Neutrophil (primary cell): ENCODE data around the gene MDC1.

ENCODE experiments used
- H3K27ac ChIP-seq: fragments of 200-600 bp; sonication (generic); 2 replicates; pipeline ENCODE4 v1.5.1; 2016; ENCODE audit warnings: mild to moderate bottlenecking, moderate library complexity
- H3K27me3 ChIP-seq: fragments of 200-600 bp; sonication (generic); 2 replicates; pipeline ENCODE4 v1.6.0; 2016; ENCODE audit warnings: mild to moderate bottlenecking
- H3K36me3 ChIP-seq: fragments of 200-600 bp; sonication (generic); 2 replicates; pipeline ENCODE4 v1.5.1; 2017
- H3K4me1 ChIP-seq, 2 experiments: fragments of 200-600 bp in 1 of 2; sonication (generic) in 1 of 2; 1 replicate in 1 of 2; 2 replicates in 1 of 2; pipeline versions ENCODE4 v1.5.1 to v1.6.1; 2013 to 2016; ENCODE audit warnings: low read depth in 1 of 2, low read length in 1 of 2, mild to moderate bottlenecking in 1 of 2, moderate library complexity in 1 of 2; ENCODE audit not compliant: control insufficient read depth in 1 of 2, insufficient read depth in 1 of 2
- H3K4me3 ChIP-seq, 2 experiments: fragments of 200-600 bp in 1 of 2; sonication (generic) in 1 of 2; 1 replicate in 1 of 2; 2 replicates in 1 of 2; pipeline ENCODE4 v1.5.1; 2013 to 2016; ENCODE audit warnings: low read depth in 1 of 2, low read length in 1 of 2, mild to moderate bottlenecking in 1 of 2, moderate library complexity in 1 of 2
- H3K9me3 ChIP-seq: fragments of 200-600 bp; sonication (generic); 2 replicates; pipeline ENCODE4 v1.5.1; 2016
- TF ChIP-seq, protein P1 (sequence below): fragments of 200-600 bp; sonication (generic); IDR thresholded peaks from 2 replicates; pipeline ENCODE4 v1.5.1; 2016; ENCODE audit warnings: antibody characterized with exemption

The MDC1 gene

DNA sequence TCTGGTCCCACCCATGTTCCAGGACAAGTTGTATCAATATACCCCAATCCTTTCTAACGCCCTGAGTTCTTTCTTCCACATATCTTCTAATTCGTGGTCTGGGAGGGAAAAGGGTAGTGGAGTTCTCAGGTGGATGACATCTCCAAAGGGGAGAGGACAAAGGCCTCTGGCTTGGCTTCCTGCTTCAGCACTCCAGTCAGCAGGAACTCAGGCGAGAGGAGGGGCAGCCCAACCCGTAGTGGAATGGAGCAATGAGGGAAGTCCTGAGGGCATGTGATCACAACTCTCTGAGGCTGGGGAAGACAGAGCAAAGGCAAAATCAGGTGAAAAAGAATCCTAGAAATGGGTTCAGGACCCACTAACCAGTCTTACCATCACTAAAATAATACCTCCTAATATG lies 16.7 kb downstream of the MDC1 start:
- Histone ChIP-seq H3K36me3 (no peaks in the 10 kb centered on the region), H3K27me3 (no peaks in the 10 kb centered on the region), H3K4me1 (peaks cover 25 to 26% of the 10 kb centered on the region in 2 experiments), H3K27ac (peak overlapping the region; percentile 57), H3K4me3 (no peak overlapping the region), H3K9me3 (no peaks in the 10 kb centered on the region)
- TF ChIP-seq, protein P1, sequence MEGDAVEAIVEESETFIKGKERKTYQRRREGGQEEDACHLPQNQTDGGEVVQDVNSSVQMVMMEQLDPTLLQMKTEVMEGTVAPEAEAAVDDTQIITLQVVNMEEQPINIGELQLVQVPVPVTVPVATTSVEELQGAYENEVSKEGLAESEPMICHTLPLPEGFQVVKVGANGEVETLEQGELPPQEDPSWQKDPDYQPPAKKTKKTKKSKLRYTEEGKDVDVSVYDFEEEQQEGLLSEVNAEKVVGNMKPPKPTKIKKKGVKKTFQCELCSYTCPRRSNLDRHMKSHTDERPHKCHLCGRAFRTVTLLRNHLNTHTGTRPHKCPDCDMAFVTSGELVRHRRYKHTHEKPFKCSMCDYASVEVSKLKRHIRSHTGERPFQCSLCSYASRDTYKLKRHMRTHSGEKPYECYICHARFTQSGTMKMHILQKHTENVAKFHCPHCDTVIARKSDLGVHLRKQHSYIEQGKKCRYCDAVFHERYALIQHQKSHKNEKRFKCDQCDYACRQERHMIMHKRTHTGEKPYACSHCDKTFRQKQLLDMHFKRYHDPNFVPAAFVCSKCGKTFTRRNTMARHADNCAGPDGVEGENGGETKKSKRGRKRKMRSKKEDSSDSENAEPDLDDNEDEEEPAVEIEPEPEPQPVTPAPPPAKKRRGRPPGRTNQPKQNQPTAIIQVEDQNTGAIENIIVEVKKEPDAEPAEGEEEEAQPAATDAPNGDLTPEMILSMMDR = no peak

DNA sequence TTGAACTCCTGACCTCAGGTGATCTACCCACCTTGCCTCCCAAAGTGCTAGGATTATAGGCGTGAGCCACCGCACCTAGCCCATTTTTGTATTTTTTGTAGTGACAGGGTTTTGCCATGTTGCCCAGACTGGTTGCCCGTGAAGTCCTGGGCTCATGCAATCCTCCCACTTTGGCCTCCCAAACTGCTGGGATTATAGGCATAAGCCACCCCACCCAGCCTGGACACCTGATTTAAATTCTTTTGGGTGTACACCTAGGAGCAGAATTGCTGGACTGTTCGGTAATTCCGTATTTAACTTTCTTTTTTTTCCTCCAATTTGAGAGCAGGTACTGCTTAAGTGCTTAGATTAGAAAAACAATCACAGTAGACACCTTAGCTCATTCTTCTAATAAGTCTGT lies 20.6 kb downstream of the MDC1 start:
- Histone ChIP-seq H3K4me3 (no peak overlapping the region), H3K9me3 (no peaks in the 10 kb centered on the region), H3K36me3 (no peaks in the 10 kb centered on the region), H3K4me1 (peaks cover 8 to 12% of the 10 kb centered on the region in 2 experiments), H3K27me3 (no peaks in the 10 kb centered on the region), H3K27ac (no peak overlapping the region)
- TF ChIP-seq, protein P1 = no peak

DNA sequence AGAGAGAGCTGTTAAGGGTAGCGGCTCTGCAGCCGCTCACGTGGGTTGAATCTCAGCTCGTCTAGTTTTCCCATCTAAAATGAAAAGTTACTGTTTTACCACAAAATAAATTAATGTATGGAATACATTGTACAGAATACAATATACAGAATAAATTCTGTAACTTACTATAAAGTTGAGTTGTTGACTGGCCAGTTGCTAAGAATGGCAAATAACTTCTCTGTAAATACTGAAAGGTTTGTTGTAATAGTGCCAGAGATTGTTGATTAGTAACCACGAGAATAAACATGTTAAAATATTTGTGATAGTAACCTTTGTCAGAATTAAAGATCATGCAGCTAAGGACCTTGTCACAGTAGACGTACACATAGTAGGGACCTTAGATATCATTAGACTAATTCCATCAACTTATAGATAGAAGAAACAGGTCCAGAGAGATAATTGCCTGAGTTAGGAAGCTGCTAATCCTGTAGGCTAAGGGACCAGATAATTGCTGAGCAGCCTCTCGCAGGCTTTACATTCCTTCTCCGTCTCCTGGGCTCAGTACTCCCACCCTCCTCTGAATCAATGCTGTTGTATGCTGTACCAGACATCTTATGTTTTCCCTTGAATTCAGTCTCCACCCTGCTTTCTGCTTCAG lies 25.8 kb downstream of the MDC1 start:
- Histone ChIP-seq H3K27ac (peak overlapping the region; percentile 95), H3K36me3 (no peaks in the 10 kb centered on the region), H3K4me3 (peak overlapping the region; percentile 82 to 87), H3K27me3 (no peaks in the 10 kb centered on the region), H3K9me3 (no peaks in the 10 kb centered on the region), H3K4me1 (peaks cover 41 to 50% of the 10 kb centered on the region in 2 experiments)
- TF ChIP-seq, protein P1 = no peak

DNA sequence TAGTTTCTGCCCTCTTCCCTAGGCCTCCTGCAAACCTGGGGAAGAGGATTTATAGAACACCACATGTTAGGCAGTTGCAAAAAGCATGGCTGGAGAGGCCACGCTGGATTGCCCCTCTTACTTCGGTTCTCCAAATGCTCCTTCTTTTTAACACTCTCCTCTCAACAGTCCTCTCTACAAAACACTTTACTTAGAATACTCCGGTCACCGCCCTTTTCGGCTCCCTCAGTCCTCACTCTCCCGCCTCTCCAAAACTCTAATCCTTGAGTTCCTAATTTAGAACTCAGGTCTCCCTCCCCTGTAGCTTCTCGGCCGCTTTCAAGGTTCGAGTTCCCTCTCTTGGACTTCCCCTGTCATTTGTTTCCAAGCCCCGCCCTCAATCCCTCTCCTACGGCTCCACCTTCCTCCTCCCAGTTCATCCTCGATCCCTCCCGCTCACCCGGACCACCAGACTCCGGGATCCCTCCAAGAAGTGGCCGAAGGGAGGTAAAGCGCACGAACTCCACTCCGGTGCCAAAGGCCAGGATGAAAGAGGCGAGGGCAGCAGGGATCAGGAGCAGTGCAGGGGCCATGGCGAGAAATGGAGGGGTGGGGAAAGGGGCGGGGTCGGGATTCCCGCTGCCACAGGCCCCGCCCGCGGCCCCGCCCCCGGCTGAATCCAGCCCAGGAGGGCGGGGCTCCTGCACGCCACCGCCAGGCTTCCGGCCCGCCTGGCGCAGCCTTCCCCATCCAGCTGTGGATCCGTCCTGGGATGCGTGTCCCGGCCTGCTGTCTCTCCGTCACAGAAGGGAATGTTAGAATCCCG lies 26.5 kb downstream of the MDC1 start, which contains the start of gene NRM:
NRM (minus strand) TSS at position 582 of the 805 bp plus-strand sequence; CDS start at position 572, 10 bp downstream.
- peak within 1 kb of the TSS; percentile 95 for H3K27ac ChIP-seq
- TF ChIP-seq, protein P1 = peak; percentile 44
- H3K9me3 ChIP-seq = no peaks in the 10 kb centered on the region
- H3K36me3 ChIP-seq = no peaks in the 10 kb centered on the region
- peak within 1 kb of the TSS; percentile 82 to 87 for H3K4me3 ChIP-seq
- peaks cover 44 to 50% of the 10 kb centered on the region in 2 experiments for H3K4me1 ChIP-seq
- no peaks in the 10 kb centered on the region for H3K27me3 ChIP-seq

DNA sequence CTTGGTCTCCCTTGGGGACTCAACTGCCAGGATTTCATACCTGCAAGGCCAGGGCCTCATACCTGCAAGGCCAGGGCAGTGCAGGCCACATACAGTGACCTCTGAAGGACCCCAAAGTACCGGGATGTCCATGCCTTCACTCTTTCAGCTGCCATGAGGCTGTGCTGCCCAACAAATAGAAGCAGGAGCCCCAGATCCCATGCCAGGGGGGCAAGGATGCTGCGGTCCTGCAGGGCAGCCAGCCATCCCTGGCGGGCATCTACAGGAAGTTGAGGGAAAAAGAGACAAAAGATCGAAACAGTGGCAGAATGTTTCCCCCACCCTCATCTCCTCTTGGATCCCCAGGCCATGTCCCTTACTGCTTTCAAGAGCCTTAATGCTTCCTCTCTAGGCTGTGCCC lies 27.1 kb downstream of the MDC1 start:
- no peaks in the 10 kb centered on the region for H3K36me3 ChIP-seq
- TF ChIP-seq, protein P1 = no peak
- H3K27me3 ChIP-seq = no peaks in the 10 kb centered on the region
- no peaks in the 10 kb centered on the region for H3K9me3 ChIP-seq
- H3K4me3 ChIP-seq = peak overlapping the region; percentile 82 to 87
- peak overlapping the region; percentile 95 for H3K27ac ChIP-seq
- H3K4me1 ChIP-seq = peaks cover 50% of the 10 kb centered on the region in 2 experiments
